Type B pancreatic cell (in vitro differentiated cells): ENCODE data around the gene CLEC17A. TPM values are rescaled to one million over a fixed set of nuclear protein-coding genes. Genes with fewer than 3 reads are reported as not detected.
"Not testable (repeated sequence)": the region's sequence is repeated elsewhere in the genome, so short reads cannot be mapped to it uniquely, and the experiment has no call there.

Experiments used
- DNase-seq: peaks from one replicate; pipeline ENCODE4 v3.0.0; 2021; ENCODE audit warnings: mixed read lengths; ENCODE audit not compliant: unreplicated experiment; ENCODE audit errors: extremely low spot score
- H3K27ac Mint-ChIP-seq: 2 replicates; pipeline ENCODE4 v1.8.0; 2021; ENCODE audit warnings: mild to moderate bottlenecking, mixed read lengths
- H3K27me3 Mint-ChIP-seq: 2 replicates; pipeline ENCODE4 v1.8.0; 2021; ENCODE audit warnings: mixed read lengths
- H3K36me3 Mint-ChIP-seq: 2 replicates; pipeline ENCODE4 v1.8.0; 2021; ENCODE audit warnings: mixed read lengths
- H3K4me1 Mint-ChIP-seq: one replicate; pipeline ENCODE4 v1.8.0; 2021; ENCODE audit warnings: mixed read lengths; ENCODE audit not compliant: unreplicated experiment
- H3K4me3 Mint-ChIP-seq: 2 replicates; pipeline ENCODE4 v1.8.0; 2021; ENCODE audit warnings: mild to moderate bottlenecking, mixed read lengths
- H3K9me3 Mint-ChIP-seq: 2 replicates; pipeline ENCODE4 v1.8.0; 2021; ENCODE audit warnings: mixed read lengths
- total RNA-seq: library from RNA; stranded (reverse); gene quantifications from 2 replicates; pipeline ENCODE4 v1.2.1, GENCODE V29; 2021; ENCODE audit warnings: low replicate concordance
- TF ChIP-seq, protein P1 (sequence below): fragments of 200-600 bp; sonication (generic); conservative IDR thresholded peaks from 2 replicates; pipeline ENCODE4 v1.5.0; 2021; ENCODE audit warnings: antibody characterized with exemption, mild to moderate bottlenecking

Gene CLEC17A
- total RNA-seq, 1 donor from 2014 or later = not detected

DNA sequence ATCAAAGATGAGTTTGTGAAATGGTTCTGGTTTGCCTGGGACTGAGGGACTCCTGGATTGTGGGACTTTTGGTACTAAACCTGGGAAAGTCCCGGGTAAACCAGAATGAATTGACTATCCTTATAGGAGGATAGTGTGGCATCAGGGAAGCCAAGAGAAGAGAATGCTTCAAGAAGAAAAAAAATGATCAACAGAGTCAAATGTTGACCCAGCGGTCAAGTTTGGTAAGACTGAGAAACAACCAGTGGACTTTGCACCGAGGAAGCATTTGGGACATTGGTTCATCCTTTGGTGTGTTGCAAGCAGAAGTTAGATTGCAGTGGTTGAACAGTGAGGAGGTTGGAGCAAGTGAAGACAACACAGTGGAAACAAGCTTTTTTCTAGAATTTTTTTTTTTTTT, 33.5 kb downstream of the CLEC17A start:
- DNase-seq = no peak
- H3K27ac Mint-ChIP-seq = no peak overlapping the region
- TF ChIP-seq, protein P1, sequence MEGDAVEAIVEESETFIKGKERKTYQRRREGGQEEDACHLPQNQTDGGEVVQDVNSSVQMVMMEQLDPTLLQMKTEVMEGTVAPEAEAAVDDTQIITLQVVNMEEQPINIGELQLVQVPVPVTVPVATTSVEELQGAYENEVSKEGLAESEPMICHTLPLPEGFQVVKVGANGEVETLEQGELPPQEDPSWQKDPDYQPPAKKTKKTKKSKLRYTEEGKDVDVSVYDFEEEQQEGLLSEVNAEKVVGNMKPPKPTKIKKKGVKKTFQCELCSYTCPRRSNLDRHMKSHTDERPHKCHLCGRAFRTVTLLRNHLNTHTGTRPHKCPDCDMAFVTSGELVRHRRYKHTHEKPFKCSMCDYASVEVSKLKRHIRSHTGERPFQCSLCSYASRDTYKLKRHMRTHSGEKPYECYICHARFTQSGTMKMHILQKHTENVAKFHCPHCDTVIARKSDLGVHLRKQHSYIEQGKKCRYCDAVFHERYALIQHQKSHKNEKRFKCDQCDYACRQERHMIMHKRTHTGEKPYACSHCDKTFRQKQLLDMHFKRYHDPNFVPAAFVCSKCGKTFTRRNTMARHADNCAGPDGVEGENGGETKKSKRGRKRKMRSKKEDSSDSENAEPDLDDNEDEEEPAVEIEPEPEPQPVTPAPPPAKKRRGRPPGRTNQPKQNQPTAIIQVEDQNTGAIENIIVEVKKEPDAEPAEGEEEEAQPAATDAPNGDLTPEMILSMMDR = no peak
- no peaks in the 10 kb centered on the region for H3K27me3 Mint-ChIP-seq
- no peaks in the 10 kb centered on the region for H3K36me3 Mint-ChIP-seq
- H3K4me1 Mint-ChIP-seq = no peaks in the 10 kb centered on the region
- no peak overlapping the region for H3K4me3 Mint-ChIP-seq
- H3K9me3 Mint-ChIP-seq = peaks cover 15% of the 10 kb centered on the region

DNA sequence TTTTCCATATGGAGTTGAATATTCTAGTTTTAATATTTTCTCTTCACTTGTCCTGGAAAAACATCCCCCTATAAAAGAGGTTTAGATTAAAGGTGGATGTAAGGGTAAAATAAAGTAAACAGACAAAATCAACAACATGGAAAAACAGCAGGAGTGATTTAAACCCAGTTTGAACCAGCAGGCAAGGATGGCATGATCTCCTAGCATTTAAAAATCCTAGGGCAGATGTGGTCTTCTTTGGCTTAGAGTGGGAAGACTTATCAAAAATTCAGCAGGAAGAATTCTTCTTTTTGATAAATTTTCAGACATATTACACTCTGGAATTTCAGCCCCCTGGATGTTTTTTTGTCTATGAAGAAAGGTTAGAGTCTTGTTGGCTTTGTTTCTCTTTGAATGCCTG, 36.5 kb downstream of the CLEC17A start:
- no peak overlapping the region for H3K27ac Mint-ChIP-seq
- H3K27me3 Mint-ChIP-seq = no peaks in the 10 kb centered on the region

GRCh38 chr19:14624491-14624890, 41.6 kb downstream of the CLEC17A start:
- DNase-seq, H3K27me3 Mint-ChIP-seq, H3K27ac Mint-ChIP-seq, H3K4me3 Mint-ChIP-seq, H3K36me3 Mint-ChIP-seq, H3K9me3 Mint-ChIP-seq, H3K4me1 Mint-ChIP-seq: not testable (repeated sequence)

More for the DNA sequence above, 36.5 kb downstream of the CLEC17A start:
- Mint-ChIP-seq H3K9me3 (peaks cover 15% of the 10 kb centered on the region), H3K4me3 (no peak overlapping the region), H3K36me3 (no peaks in the 10 kb centered on the region), H3K4me1 (no peaks in the 10 kb centered on the region)
- TF ChIP-seq, protein P1 = no peak
- no peak for DNase-seq

- DNase-seq = no peak
- H3K4me3 Mint-ChIP-seq = no peak overlapping the region
- H3K27me3 Mint-ChIP-seq = no peaks in the 10 kb centered on the region
- no peaks in the 10 kb centered on the region for H3K36me3 Mint-ChIP-seq
- TF ChIP-seq, protein P1 = no peak
- peaks cover 4% of the 10 kb centered on the region for H3K9me3 Mint-ChIP-seq
- no peaks in the 10 kb centered on the region for H3K4me1 Mint-ChIP-seq
- H3K27ac Mint-ChIP-seq = no peak overlapping the region
Measured at GRCh38 chr19:14629557-14629956, 46.7 kb downstream of the CLEC17A start.

DNA sequence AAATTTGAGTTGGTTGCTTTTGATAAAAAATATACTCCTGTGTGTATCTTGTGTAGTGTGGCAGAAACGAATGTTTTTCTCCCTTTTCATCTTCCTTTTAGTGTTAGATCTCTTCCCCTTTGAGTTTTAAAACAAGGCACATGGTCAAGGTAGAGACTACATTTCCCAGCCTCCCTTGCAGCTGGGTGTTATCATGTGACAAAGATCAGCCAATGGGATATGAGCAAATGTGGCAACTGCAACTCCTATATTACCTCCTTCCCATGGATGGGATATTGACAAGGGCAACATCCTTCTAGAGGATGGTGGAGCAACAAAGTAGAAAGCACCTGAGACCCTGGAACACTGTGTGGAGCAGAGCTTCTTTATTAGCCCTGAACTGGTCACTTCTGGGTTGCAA, 49.4 kb downstream of the CLEC17A start:
- no peak overlapping the region for H3K27ac Mint-ChIP-seq
- no peaks in the 10 kb centered on the region for H3K4me1 Mint-ChIP-seq
- TF ChIP-seq, protein P1 = no peak
- DNase-seq = no peak
- H3K9me3 Mint-ChIP-seq = peaks cover 4% of the 10 kb centered on the region
- no peak overlapping the region for H3K4me3 Mint-ChIP-seq
- no peaks in the 10 kb centered on the region for H3K36me3 Mint-ChIP-seq
- H3K27me3 Mint-ChIP-seq = no peaks in the 10 kb centered on the region

DNA sequence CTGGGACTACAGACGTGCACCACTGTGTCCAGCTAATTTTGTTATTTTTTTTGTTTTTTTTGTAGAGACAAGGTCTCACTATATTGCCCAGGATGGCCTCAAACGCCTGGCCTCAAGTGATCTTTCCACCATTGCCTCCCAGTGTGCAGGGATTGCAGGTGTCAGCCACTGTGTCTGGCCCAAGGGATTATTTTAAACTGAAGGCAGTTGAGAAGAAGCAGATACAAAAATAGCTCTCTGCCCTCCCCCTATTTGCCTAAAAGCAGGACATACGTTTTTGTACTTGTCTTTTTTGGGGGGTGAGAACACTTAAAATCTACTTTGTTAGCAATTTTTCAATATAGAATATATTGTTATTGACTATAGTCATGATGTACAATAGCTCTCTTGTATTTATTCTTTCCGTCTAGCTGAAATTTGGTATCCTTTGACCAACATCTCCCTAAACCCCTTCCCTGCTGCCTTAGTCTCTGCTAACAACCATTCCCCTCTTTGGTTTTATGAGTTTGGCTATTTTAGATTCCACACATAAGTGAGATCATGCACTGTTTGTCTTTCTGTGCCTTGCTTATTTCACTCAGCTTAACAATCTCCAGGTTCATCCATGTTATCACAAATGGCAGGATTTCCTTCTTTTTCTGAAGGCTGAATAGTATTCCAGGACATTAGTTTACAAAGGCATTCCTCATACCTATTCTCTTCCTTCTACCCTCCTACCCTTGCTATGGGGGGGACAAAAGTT, 56.8 kb downstream of the CLEC17A start:
- Mint-ChIP-seq H3K36me3 (no peaks in the 10 kb centered on the region), H3K4me3 (no peak overlapping the region), H3K27me3 (no peaks in the 10 kb centered on the region), H3K27ac (no peak overlapping the region), H3K9me3 (peaks cover 5% of the 10 kb centered on the region), H3K4me1 (no peaks in the 10 kb centered on the region)
- no peak for DNase-seq
- TF ChIP-seq, protein P1 = no peak
